HepG2 (cell line): ENCODE measurements around the gene MYORG. TPM values are rescaled to one million over a fixed set of nuclear protein-coding genes. Genes with fewer than 3 reads are reported as not detected.

Experiments used
- ARID3A ChIP-seq: IDR thresholded peaks from 2 replicates; pipeline ENCODE4 v1.6.1; 2012; ENCODE audit warnings: low read depth, low read length, improper control_type of control experiment
- DRAP1 ChIP-seq: IDR thresholded peaks from 2 replicates; pipeline ENCODE4 v1.6.1; 2016; ENCODE audit warnings: missing genetic modification reagents, missing compliant biosample characterization
- E2F1 ChIP-seq: sonication (generic); formaldehyde crosslinking; IDR thresholded peaks from 2 replicates; pipeline ENCODE4 v1.5.0; 2020; ENCODE audit warnings: missing genetic modification reagents
- NRL ChIP-seq: sonication (generic); formaldehyde crosslinking; IDR thresholded peaks from 2 replicates; pipeline ENCODE4 v1.5.0; 2020; ENCODE audit warnings: missing genetic modification reagents, mild to moderate bottlenecking, moderate library complexity, borderline replicate concordance
- TFAP4 ChIP-seq: sonication (generic); IDR thresholded peaks from 2 replicates; pipeline ENCODE4 v1.6.1; 2016; ENCODE audit warnings: low read depth, borderline replicate concordance
- TFE3 ChIP-seq: IDR thresholded peaks from 2 replicates; pipeline ENCODE4 v1.6.1; 2016
- ZNF512B ChIP-seq: sonication (generic); formaldehyde crosslinking; IDR thresholded peaks from 2 replicates; pipeline ENCODE4 v1.5.1; 2020; ENCODE audit warnings: missing genetic modification reagents, mild to moderate bottlenecking, borderline replicate concordance
- ZNF563 ChIP-seq: sonication (generic); formaldehyde crosslinking; IDR thresholded peaks from 2 replicates; pipeline ENCODE4 v1.8.0; 2022; ENCODE audit warnings: mild to moderate bottlenecking, moderate library complexity, missing genetic modification reagents
- ZNF639 ChIP-seq: conservative IDR thresholded peaks from 2 replicates; pipeline ENCODE4 v1.6.1; 2018; ENCODE audit warnings: missing genetic modification reagents
- ZNF746 ChIP-seq: sonication (generic); formaldehyde crosslinking; IDR thresholded peaks from 2 replicates; pipeline ENCODE4 v1.8.0; 2022; ENCODE audit warnings: mild to moderate bottlenecking, missing genetic modification reagents
- polyA plus RNA-seq, 8 experiments: library from polyadenylated mRNA; depleted of rRNA in 3 of 8; stranded (reverse) in 7 of 8; unstranded in 1 of 8; fragments of >200 nt; fragmentation: Illumina TruSeq in 4 of 8; extraction: Trizol in 4 of 8; gene quantifications; 2 replicates each; pipeline versions ENCODE4 v1.2.1 to v1.2.3, GENCODE V29; 2011 to 2016; ENCODE audit warnings: low read depth in 4 of 8, missing spikeins in 1 of 8, mixed read lengths in 1 of 8; ENCODE audit not compliant: insufficient read depth in 1 of 8
- total RNA-seq, 5 experiments: library from RNA; depleted of rRNA; stranded (reverse); fragments of >200 nt; fragmentation: Illumina TruSeq; extraction: Trizol; gene quantifications; 2 replicates each; pipeline ENCODE4 v1.2.3, GENCODE V29; 2016; ENCODE audit warnings: low read depth in 1 of 5

The MYORG gene
- total and polyA plus RNA-seq, 2 of the 13 experiments (the other 11 are each of a cell fraction or from before 2014, with no cell fraction given): 11.1 to 22.4 TPM

GRCh38 chr9:34380511-34381315, 4.0 kb upstream of the MYORG start (continued):
- TF ChIP-seq ZNF512B (CRISPR knock-in tag): no peak
- TF ChIP-seq ZNF746 (CRISPR knock-in tag): 0 out of 2 replicates have a peak, but pooled peaks have one; percentile 52
- TF ChIP-seq NRL (CRISPR knock-in tag): peak; percentile 56; the same call in 1 of the 2 replicates
- peak; percentile 63; the same call in 1 of the 2 replicates for TF ChIP-seq ZNF563
- TF ChIP-seq TFE3 (CRISPR knock-in tag): peak; percentile 74
- TF ChIP-seq DRAP1 (CRISPR knock-in tag): peak; percentile 37; the same call in 1 of the 2 replicates
- TF ChIP-seq TFAP4: no peak
- TF ChIP-seq ARID3A: no peak
- TF ChIP-seq ZNF639 (CRISPR knock-in tag): peak; percentile 43; the same call in 1 of the 2 replicates
- peak; percentile 25; the same call in 1 of the 2 replicates for TF ChIP-seq E2F1 (CRISPR knock-in tag)
